Smooth muscle cell (in vitro differentiated cells): ENCODE data around the gene CES3. TPM values are rescaled to one million over a fixed set of nuclear protein-coding genes. Genes with fewer than 3 reads are reported as not detected.
A peak's percentile ranks its signal among the peaks of the same experiment; 100 is the strongest.
"Not testable (repeated sequence)": the region's sequence is repeated elsewhere in the genome, so short reads cannot be mapped to it uniquely, and the experiment has no call there.

Experiments
- DNase-seq: peaks from one replicate; lab custom pipeline; 2025; ENCODE audit not compliant: unreplicated experiment; lab: John Stamatoyannopoulos, UW
- H2AFZ ChIP-seq: fragments of 200-600 bp; sonication (generic); 2 replicates; pipeline ENCODE4 v1.6.0; 2016; ENCODE audit warnings: antibody characterized with exemption, low read depth, mild to moderate bottlenecking
- H3F3A ChIP-seq: fragments of 200-600 bp; sonication (generic); 2 replicates; pipeline ENCODE4 v1.6.0; 2017; ENCODE audit warnings: antibody characterized with exemption, low read depth
- H3K27ac ChIP-seq: fragments of 200-600 bp; sonication (generic); 2 replicates; pipeline ENCODE4 v1.5.1; 2016; ENCODE audit warnings: low read depth, mild to moderate bottlenecking
- H3K27me3 ChIP-seq: fragments of 200-600 bp; sonication (generic); 2 replicates; pipeline ENCODE4 v1.6.1; 2016; ENCODE audit warnings: low read depth, mild to moderate bottlenecking
- H3K36me3 ChIP-seq: fragments of 200-600 bp; sonication (generic); 2 replicates; pipeline ENCODE4 v1.5.1; 2016; ENCODE audit warnings: low read depth
- H3K4me1 ChIP-seq: fragments of 200-600 bp; sonication (generic); 2 replicates; pipeline ENCODE4 v1.5.1; 2016; ENCODE audit warnings: low read depth
- H3K4me2 ChIP-seq: fragments of 200-600 bp; sonication (generic); 2 replicates; pipeline ENCODE4 v1.6.0; 2016; ENCODE audit warnings: mild to moderate bottlenecking
- H3K4me3 ChIP-seq: fragments of 200-600 bp; sonication (generic); 2 replicates; pipeline ENCODE4 v1.5.1; 2016; ENCODE audit warnings: mild to moderate bottlenecking
- H3K79me2 ChIP-seq: fragments of 200-600 bp; sonication (generic); 2 replicates; pipeline ENCODE4 v1.6.0; 2016; ENCODE audit warnings: low read depth, mild to moderate bottlenecking
- H3K9ac ChIP-seq: fragments of 200-600 bp; sonication (generic); 2 replicates; pipeline ENCODE4 v1.6.0; 2016; ENCODE audit warnings: low read depth
- H3K9me3 ChIP-seq: fragments of 200-600 bp; sonication (generic); replicated peaks from 2 replicates; pipeline ENCODE4 v1.5.1; 2016; ENCODE audit warnings: low read depth
- H4K20me1 ChIP-seq: fragments of 200-600 bp; sonication (generic); 2 replicates; pipeline ENCODE4 v1.6.0; 2016; ENCODE audit warnings: low read depth
- WGBS: methylation state at CpG from one replicate; pipeline ENCODE4 v1.1.7; 2016; ENCODE audit warnings: low lambda C conversion rate; 5-methylcytosine and 5-hydroxymethylcytosine counted together
- polyA plus RNA-seq: library from polyadenylated mRNA; unstranded; fragments of >200 nt; fragmentation: Nextera tagmentation; extraction: Ambion mirVana; gene quantifications from 2 replicates; pipeline ENCODE4 v1.2.1, GENCODE V29; 2016
- total RNA-seq: library from RNA; depleted of rRNA; stranded (reverse); fragments of >200 nt; gene quantifications from 2 replicates; pipeline ENCODE4 v1.2.3, GENCODE V29; 2014
- TF ChIP-seq, protein P1 (sequence below): fragments of 200-600 bp; sonication (generic); IDR thresholded peaks from 2 replicates; pipeline ENCODE4 v1.5.1; 2017; ENCODE audit warnings: borderline replicate concordance, mild to moderate bottlenecking, antibody characterized with exemption; ENCODE audit not compliant: insufficient read depth, poor library complexity, severe bottlenecking

Gene CES3
- total and polyA plus RNA-seq, 2 experiments from 2014 or later, result 0.22 TPM; not detected in 1

- WGBS, result 1% methylated on average over 76 of the region's 76 CpGs
- Histone ChIP-seq H3K36me3 (no peaks in the 10 kb centered on the region), H3K27me3 (no peaks in the 10 kb centered on the region), H3K9me3 (no peaks in the 10 kb centered on the region), H4K20me1 (peaks cover 23% of the 10 kb centered on the region), H2AFZ (peak within 1 kb of the TSS; percentile 64), H3K79me2 (peaks cover 25% of the 10 kb centered on the region), H3K4me2 (peak within 1 kb of the TSS; percentile 93), H3K4me1 (peaks cover 16% of the 10 kb centered on the region), H3K27ac (peak within 1 kb of the TSS; percentile 80), H3K4me3 (peak within 1 kb of the TSS; percentile 83), H3K9ac (peak within 1 kb of the TSS; percentile 95), H3F3A (no peaks in the 10 kb centered on the region)
- TF ChIP-seq, protein P1, sequence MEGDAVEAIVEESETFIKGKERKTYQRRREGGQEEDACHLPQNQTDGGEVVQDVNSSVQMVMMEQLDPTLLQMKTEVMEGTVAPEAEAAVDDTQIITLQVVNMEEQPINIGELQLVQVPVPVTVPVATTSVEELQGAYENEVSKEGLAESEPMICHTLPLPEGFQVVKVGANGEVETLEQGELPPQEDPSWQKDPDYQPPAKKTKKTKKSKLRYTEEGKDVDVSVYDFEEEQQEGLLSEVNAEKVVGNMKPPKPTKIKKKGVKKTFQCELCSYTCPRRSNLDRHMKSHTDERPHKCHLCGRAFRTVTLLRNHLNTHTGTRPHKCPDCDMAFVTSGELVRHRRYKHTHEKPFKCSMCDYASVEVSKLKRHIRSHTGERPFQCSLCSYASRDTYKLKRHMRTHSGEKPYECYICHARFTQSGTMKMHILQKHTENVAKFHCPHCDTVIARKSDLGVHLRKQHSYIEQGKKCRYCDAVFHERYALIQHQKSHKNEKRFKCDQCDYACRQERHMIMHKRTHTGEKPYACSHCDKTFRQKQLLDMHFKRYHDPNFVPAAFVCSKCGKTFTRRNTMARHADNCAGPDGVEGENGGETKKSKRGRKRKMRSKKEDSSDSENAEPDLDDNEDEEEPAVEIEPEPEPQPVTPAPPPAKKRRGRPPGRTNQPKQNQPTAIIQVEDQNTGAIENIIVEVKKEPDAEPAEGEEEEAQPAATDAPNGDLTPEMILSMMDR, result no peak
- DNase-seq, result peak; percentile 64
Measured at GRCh38 chr16:66934138-66934838, 26.8 kb upstream of the CES3 start, which contains the start of gene CIAO2B. Gene CIAO2B (minus strand): TSS chr16:66934402. CDS start chr16:66934364, 38 bp downstream.

DNA sequence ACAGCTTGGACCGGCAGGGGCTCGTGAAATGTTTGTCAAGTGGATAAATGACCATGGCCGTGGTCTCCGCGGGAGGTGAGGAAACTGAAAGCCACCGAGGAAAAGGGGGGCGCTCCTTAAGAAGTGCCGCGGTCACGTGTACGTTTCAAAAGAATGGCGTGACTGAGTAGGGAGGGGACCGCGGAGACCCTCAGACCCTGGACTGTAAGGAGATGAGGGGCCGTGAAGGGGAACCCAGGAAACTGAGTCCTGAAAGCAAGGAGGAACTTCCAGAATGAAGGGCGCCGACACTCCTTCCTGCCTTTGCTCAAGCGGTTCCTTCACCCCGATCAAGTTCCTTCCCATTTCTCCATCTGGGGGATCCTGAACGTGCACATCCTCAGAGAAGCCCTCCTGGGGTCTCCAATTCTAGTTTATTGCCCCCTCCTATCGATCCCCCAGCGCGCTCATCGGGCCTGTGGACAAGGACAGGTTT, 26.2 kb upstream of the CES3 start:
- H3K9me3 ChIP-seq, DNase-seq, H3K36me3 ChIP-seq, H3F3A ChIP-seq, H3K27me3 ChIP-seq: not testable (repeated sequence)
- peak overlapping the region; percentile 93 for H3K4me2 ChIP-seq
- peak overlapping the region; percentile 95 for H3K9ac ChIP-seq
- peak overlapping the region; percentile 80 for H3K27ac ChIP-seq
- H4K20me1 ChIP-seq, result peaks cover 29% of the 10 kb centered on the region
- WGBS, result 6% methylated on average over 21 of the region's 24 CpGs
- peaks cover 25% of the 10 kb centered on the region for H3K79me2 ChIP-seq
- peak overlapping the region; percentile 64 for H2AFZ ChIP-seq
- peak overlapping the region; percentile 83 for H3K4me3 ChIP-seq
- H3K4me1 ChIP-seq, result peaks cover 16% of the 10 kb centered on the region

DNA sequence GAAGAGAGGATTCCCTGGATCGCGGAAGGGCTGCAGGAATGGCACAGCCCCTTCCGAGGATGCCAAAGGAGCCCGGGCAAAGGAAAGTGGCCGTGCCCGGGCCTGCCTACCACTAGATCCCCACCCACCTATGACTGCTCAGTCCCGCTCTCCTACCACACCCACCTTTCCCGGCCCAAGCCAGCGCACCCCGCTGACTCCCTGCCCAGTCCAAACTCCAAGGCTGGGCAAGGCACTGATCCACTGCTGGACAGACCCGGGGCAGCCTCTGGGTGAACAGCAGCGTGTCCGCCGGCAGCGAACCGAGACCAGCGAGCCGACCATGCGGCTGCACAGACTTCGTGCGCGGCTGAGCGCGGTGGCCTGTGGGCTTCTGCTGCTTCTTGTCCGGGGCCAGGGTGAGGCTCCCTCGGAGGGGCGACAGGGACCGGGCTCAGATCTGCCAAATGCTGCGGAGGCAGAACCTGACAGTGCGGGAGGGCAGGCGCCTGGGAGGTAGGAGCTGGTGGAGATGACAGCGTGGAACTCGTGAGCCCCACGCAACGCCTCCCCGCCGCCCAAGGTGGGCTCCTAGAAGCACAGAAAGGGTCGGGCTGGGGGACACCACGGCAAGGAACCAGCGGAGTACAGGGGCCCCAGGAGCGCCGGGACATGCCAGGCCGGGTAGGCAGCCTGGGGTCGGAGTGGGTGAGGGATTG, 25.6 kb upstream of the CES3 start, which contains the start of gene CES2:
Gene CES2 (plus strand): TSS at position 203 of the 698 bp plus-strand sequence. CDS start 120 bp downstream, at position 323.
- WGBS, result 61% methylated on average over 43 of the region's 44 CpGs
- Histone ChIP-seq H3K79me2 (peaks cover 25% of the 10 kb centered on the region), H3K9me3 (no peaks in the 10 kb centered on the region)

More for the DNA sequence above, 25.6 kb upstream of the CES3 start, which contains the start of gene CES2:
- H3K27ac ChIP-seq, result peak within 1 kb of the TSS; percentile 80
- no peak for DNase-seq
- H3K36me3 ChIP-seq, result no peaks in the 10 kb centered on the region
- peaks cover 29% of the 10 kb centered on the region for H4K20me1 ChIP-seq
- H3K4me2 ChIP-seq, result peak within 1 kb of the TSS; percentile 93
- TF ChIP-seq, protein P1, result no peak
- H2AFZ ChIP-seq, result peak within 1 kb of the TSS; percentile 64
- no peaks in the 10 kb centered on the region for H3K27me3 ChIP-seq
- H3K9ac ChIP-seq, result peak within 1 kb of the TSS; percentile 95
- no peaks in the 10 kb centered on the region for H3F3A ChIP-seq
- peak within 1 kb of the TSS; percentile 83 for H3K4me3 ChIP-seq
- peaks cover 16% of the 10 kb centered on the region for H3K4me1 ChIP-seq
